Endothelial cell of umbilical vein (primary cell): ENCODE measurements around the gene POLR3G.

Source experiments
- EZH2 ChIP-seq: IDR thresholded peaks from 2 replicates; pipeline ENCODE4 v1.6.1; 2012; ENCODE audit warnings: borderline replicate concordance, low read depth, mild to moderate bottlenecking, moderate library complexity, low read length, inconsistent platforms; ENCODE audit not compliant: severe bottlenecking
- FOS ChIP-seq: IDR thresholded peaks from 2 replicates; pipeline ENCODE4 v1.6.1; 2011; ENCODE audit warnings: mild to moderate bottlenecking, low read length, moderate library complexity, borderline replicate concordance; ENCODE audit not compliant: insufficient read depth
- GATA2 ChIP-seq: IDR thresholded peaks from 2 replicates; pipeline ENCODE4 v1.7.0; 2011; ENCODE audit warnings: low read depth, mild to moderate bottlenecking, moderate library complexity, mixed read lengths, low read length; ENCODE audit not compliant: insufficient read length, insufficient read depth
- JUN ChIP-seq: IDR thresholded peaks from 2 replicates; pipeline ENCODE4 v1.6.1; 2011; ENCODE audit warnings: borderline replicate concordance, low read depth; ENCODE audit not compliant: insufficient read length, insufficient read depth
- MYC ChIP-seq: IDR thresholded peaks from one replicate; pipeline ENCODE4 v1.6.1; 2011; ENCODE audit warnings: mild to moderate bottlenecking, low read depth, low read length
- POLR2A ChIP-seq: IDR thresholded peaks from 2 replicates; pipeline ENCODE4 v1.6.1; 2012; ENCODE audit warnings: low read depth, mild to moderate bottlenecking, control low read depth, low read length
- POLR2AphosphoS5 ChIP-seq: IDR thresholded peaks from 2 replicates; pipeline ENCODE4 v1.6.1; 2012; ENCODE audit warnings: low read depth, mild to moderate bottlenecking, control low read depth, low read length, moderate library complexity; ENCODE audit not compliant: insufficient read depth
- TF ChIP-seq, protein P1 (sequence below), 2 donors: IDR thresholded peaks; 1 replicate in 1 of 2; 2 replicates in 1 of 2; pipeline ENCODE4 v1.5.1; 2011; ENCODE audit warnings: low read length in 2 of 2, mild to moderate bottlenecking in 2 of 2, moderate library complexity in 2 of 2, control low read depth in 1 of 2, inconsistent platforms in 1 of 2, low read depth in 1 of 2; ENCODE audit not compliant: insufficient read depth in 1 of 2; ENCODE audit errors: extremely low read depth in 1 of 2
- TF ChIP-seq, protein P2 (sequence below): IDR thresholded peaks from 2 replicates; pipeline ENCODE4 v1.6.1; 2011; ENCODE audit not compliant: insufficient read depth, insufficient read length

GRCh38 chr5:90529939-90530677 lies 55.4 kb downstream of the POLR3G start:
- TF ChIP-seq, protein P1, sequence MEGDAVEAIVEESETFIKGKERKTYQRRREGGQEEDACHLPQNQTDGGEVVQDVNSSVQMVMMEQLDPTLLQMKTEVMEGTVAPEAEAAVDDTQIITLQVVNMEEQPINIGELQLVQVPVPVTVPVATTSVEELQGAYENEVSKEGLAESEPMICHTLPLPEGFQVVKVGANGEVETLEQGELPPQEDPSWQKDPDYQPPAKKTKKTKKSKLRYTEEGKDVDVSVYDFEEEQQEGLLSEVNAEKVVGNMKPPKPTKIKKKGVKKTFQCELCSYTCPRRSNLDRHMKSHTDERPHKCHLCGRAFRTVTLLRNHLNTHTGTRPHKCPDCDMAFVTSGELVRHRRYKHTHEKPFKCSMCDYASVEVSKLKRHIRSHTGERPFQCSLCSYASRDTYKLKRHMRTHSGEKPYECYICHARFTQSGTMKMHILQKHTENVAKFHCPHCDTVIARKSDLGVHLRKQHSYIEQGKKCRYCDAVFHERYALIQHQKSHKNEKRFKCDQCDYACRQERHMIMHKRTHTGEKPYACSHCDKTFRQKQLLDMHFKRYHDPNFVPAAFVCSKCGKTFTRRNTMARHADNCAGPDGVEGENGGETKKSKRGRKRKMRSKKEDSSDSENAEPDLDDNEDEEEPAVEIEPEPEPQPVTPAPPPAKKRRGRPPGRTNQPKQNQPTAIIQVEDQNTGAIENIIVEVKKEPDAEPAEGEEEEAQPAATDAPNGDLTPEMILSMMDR (IDR thresholded peaks at IDR 0.05; ENCODE audit: extremely low read depth in 1 of 2, insufficient read depth in 1 of 2, low read depth in 1 of 2, low read length in 2 of 2), result peak; percentile 48 to 61
- no peak for TF ChIP-seq POLR2A
- TF ChIP-seq EZH2, result no peak
- no peak for TF ChIP-seq POLR2AphosphoS5
- TF ChIP-seq, protein P2, sequence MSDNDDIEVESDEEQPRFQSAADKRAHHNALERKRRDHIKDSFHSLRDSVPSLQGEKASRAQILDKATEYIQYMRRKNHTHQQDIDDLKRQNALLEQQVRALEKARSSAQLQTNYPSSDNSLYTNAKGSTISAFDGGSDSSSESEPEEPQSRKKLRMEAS, result no peak
- no peak for TF ChIP-seq JUN
- no peak for TF ChIP-seq MYC
- no peak for TF ChIP-seq GATA2
- TF ChIP-seq FOS, result peak; percentile 26
